Stimulated activated naive CD8-positive, alpha-beta T cell treated with anti-CD3 and anti-CD28 coated beads, Interleukin-15, amount 100 ng/mL, for 72 hours (primary cell): ENCODE measurements around the gene INO80C.

Source experiments
- ATAC-seq: fragments of 150-1000 bp; cut with Tn5 transposase; 2 replicates; pipeline ENCODE4 v1.10.0; 2021; ENCODE audit warnings: mild to moderate bottlenecking, moderate library complexity
- DNase-seq, 2 donors: peaks; one replicate each; pipeline ENCODE4 v3.0.0; 2021 to 2022
- H3K27ac Mint-ChIP-seq, 2 donors: one replicate each; pipeline ENCODE4 v1.8.0; 2022; ENCODE audit warnings: mild to moderate bottlenecking in 2 of 2, mixed read lengths in 2 of 2, moderate library complexity in 2 of 2
- H3K27me3 Mint-ChIP-seq: one replicate; pipeline ENCODE4 v1.8.0; 2022; ENCODE audit warnings: mixed read lengths
- H3K4me1 Mint-ChIP-seq: one replicate; pipeline ENCODE4 v1.8.0; 2022; ENCODE audit warnings: mild to moderate bottlenecking, mixed read lengths
- H3K4me3 Mint-ChIP-seq, 2 donors: one replicate each; pipeline ENCODE4 v1.8.0; 2022; ENCODE audit warnings: mild to moderate bottlenecking in 2 of 2, mixed read lengths in 2 of 2, moderate library complexity in 1 of 2
- H3K9me3 Mint-ChIP-seq, 2 donors: one replicate each; pipeline ENCODE4 v1.8.0; 2022; ENCODE audit warnings: mixed read lengths in 2 of 2

Gene INO80C

GRCh38 chr18:35516351-35516750 is 18.6 kb upstream of the INO80C start:
- Mint-ChIP-seq H3K4me3 (no peak overlapping the region), H3K27ac (no peak overlapping the region), H3K4me1 (peaks cover 9% of the 10 kb centered on the region), H3K27me3 (no peaks in the 10 kb centered on the region), H3K9me3 (no peaks in the 10 kb centered on the region)
- no peak for DNase-seq
- no peak for ATAC-seq

- Mint-ChIP-seq H3K27me3 (no peaks in the 10 kb centered on the region), H3K9me3 (no peaks in the 10 kb centered on the region), H3K4me1 (peaks cover 9% of the 10 kb centered on the region), H3K27ac (no peak overlapping the region), H3K4me3 (no peak overlapping the region)
- DNase-seq (no peak), ATAC-seq (no peak)
Observed at GRCh38 chr18:35515460-35516130, 17.8 kb upstream of the INO80C start.

DNA sequence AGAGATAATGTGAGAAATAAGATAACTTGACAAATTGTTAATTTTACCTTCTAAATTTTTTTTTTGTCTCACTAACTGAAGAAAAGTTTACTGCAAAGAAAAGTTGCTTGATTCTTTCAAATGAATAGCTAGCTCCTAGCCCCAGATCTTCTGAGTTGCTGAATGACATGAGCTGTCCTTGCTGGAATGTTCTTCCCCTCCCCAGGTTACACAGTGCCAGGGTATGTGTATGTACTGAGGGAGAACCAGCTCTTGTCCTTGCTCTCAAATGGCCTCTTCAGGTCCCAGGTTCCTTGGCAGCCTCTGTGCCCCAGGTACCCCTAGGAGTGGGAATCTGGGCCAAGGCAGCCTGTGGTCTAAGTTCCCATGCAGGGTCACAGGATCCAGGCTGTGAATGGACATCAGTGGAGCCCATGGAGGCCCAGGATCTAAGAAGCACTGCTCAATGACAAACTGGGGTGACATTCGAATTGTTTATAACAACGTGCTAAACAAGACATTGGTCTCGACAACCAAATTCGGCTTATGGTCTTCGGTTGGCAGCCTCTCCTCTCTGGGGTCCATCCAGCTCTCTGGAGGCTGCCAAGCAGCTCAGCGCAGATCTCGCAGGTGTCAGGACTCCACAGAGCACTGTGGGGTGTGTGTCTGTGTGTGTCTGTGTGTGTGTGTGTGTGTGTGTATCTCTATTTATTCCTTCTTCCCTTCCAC is 17.1 kb upstream of the INO80C start:
- no peak for ATAC-seq
- no peaks in the 10 kb centered on the region for H3K9me3 Mint-ChIP-seq

GRCh38 chr18:35514283-35514682 is 16.5 kb upstream of the INO80C start:
- peak overlapping the region in 1 of 2 donors; percentile 3 for H3K27ac Mint-ChIP-seq
- no peak for ATAC-seq
- no peak for DNase-seq
- no peaks in the 10 kb centered on the region for H3K9me3 Mint-ChIP-seq
- H3K27me3 Mint-ChIP-seq, result no peaks in the 10 kb centered on the region
- H3K4me1 Mint-ChIP-seq, result peaks cover 9% of the 10 kb centered on the region
- H3K4me3 Mint-ChIP-seq, result no peak overlapping the region

More for the DNA sequence above, 17.1 kb upstream of the INO80C start:
- Mint-ChIP-seq H3K27ac (no peak overlapping the region), H3K27me3 (no peaks in the 10 kb centered on the region), H3K4me1 (peaks cover 9% of the 10 kb centered on the region), H3K4me3 (no peak overlapping the region)
- DNase-seq, result no peak

DNA sequence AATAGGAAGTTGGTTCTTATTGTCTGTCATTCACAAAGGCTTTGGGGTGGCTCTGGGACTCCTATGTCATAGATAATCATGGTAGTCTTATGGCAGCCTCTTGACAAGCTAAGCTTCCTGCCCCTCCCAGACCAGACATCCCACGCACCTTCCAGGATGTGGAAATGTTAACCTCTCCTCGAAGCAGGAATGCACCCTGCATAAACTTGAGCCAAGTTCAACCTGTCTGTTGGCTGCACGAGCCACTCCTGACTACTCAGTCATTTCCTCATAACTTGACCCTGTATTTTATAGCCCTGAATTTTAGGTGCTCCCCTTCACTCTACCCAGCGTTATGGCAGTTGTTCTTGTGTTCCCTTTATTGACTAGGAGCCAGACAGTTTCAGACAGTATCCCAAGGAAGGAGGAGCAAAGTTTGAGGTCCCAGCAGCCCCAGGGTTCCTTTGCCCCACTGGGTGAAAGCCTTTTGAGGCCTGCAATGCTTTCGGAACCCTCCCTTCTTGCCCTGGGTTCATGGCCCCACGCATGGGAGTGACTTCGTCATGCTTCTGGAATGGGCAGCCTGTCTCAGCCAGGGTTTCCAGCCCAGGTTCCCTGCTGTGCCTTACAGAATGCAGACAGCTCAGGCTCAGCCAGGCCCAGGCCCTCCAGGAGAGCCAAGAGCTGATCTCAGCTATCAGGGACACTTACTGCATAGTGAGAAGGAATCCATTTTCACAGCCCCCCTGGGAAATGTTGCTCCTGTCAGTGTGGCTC is 15.6 kb upstream of the INO80C start:
- DNase-seq, result no peak
- H3K27ac Mint-ChIP-seq, result no peak overlapping the region
- no peaks in the 10 kb centered on the region for H3K27me3 Mint-ChIP-seq

GRCh38 chr18:35512761-35513160 is 15.0 kb upstream of the INO80C start:
- no peak overlapping the region for H3K4me3 Mint-ChIP-seq
- H3K27me3 Mint-ChIP-seq, result no peaks in the 10 kb centered on the region
- H3K4me1 Mint-ChIP-seq, result peaks cover 9% of the 10 kb centered on the region
- DNase-seq (no peak), ATAC-seq (no peak)
- H3K9me3 Mint-ChIP-seq, result no peaks in the 10 kb centered on the region
- H3K27ac Mint-ChIP-seq, result peak overlapping the region in 1 of 2 donors; percentile 19

More for the DNA sequence above, 15.6 kb upstream of the INO80C start:
- Mint-ChIP-seq H3K4me1 (peaks cover 9% of the 10 kb centered on the region), H3K9me3 (no peaks in the 10 kb centered on the region), H3K4me3 (no peak overlapping the region)
- ATAC-seq, result no peak

- peaks cover 9% of the 10 kb centered on the region for H3K4me1 Mint-ChIP-seq
- no peaks in the 10 kb centered on the region for H3K9me3 Mint-ChIP-seq
- no peak for DNase-seq
- no peak overlapping the region for H3K4me3 Mint-ChIP-seq
- no peaks in the 10 kb centered on the region for H3K27me3 Mint-ChIP-seq
- H3K27ac Mint-ChIP-seq, result no peak overlapping the region
- no peak for ATAC-seq
Observed at GRCh38 chr18:35511833-35512232, 14.1 kb upstream of the INO80C start.

- Mint-ChIP-seq H3K27ac (no peak overlapping the region), H3K27me3 (no peaks in the 10 kb centered on the region), H3K4me1 (peaks cover 9% of the 10 kb centered on the region), H3K4me3 (no peak overlapping the region), H3K9me3 (no peaks in the 10 kb centered on the region)
- no peak for DNase-seq
- ATAC-seq, result no peak
Observed at GRCh38 chr18:35511428-35511827, 13.7 kb upstream of the INO80C start.

GRCh38 chr18:35510076-35510651 is 12.4 kb upstream of the INO80C start:
- H3K4me1 Mint-ChIP-seq, result peaks cover under 1% of the 10 kb centered on the region
- H3K27me3 Mint-ChIP-seq, result no peaks in the 10 kb centered on the region
- no peaks in the 10 kb centered on the region for H3K9me3 Mint-ChIP-seq
- ATAC-seq (no peak), DNase-seq (no peak)
- H3K4me3 Mint-ChIP-seq, result no peak overlapping the region
- no peak overlapping the region for H3K27ac Mint-ChIP-seq

DNA sequence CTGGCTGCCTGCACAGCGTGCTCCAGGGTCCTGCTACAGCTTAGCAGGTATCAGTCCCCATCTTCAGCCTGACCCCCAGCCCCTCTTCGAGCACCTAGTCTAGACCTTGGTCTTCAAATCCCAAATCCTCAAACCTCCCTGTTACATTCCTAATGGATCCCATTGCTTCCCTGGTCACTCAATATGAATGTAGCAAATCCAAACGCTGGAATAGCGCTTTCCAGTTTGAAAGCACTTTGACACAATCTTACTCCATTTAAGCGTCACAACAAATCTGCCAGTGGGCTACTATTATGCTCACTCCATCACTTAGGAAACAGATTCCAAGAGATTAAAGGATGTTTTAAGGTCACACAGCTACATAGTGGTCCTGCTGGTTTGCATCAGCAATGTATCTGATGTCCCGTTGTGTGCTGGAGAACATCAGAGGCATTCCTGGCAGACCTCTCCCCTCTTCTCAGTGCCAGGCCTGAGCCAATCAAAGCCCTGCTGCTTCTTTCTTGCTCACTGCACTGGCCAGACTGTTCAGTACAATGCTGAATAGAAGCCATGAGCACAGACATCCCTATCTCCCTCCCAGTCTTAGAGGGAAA is 11.1 kb upstream of the INO80C start:
- Mint-ChIP-seq H3K27me3 (peaks cover 8% of the 10 kb centered on the region), H3K4me3 (no peak overlapping the region), H3K9me3 (no peaks in the 10 kb centered on the region), H3K27ac (no peak overlapping the region), H3K4me1 (no peaks in the 10 kb centered on the region)
- no peak for DNase-seq
- no peak for ATAC-seq

DNA sequence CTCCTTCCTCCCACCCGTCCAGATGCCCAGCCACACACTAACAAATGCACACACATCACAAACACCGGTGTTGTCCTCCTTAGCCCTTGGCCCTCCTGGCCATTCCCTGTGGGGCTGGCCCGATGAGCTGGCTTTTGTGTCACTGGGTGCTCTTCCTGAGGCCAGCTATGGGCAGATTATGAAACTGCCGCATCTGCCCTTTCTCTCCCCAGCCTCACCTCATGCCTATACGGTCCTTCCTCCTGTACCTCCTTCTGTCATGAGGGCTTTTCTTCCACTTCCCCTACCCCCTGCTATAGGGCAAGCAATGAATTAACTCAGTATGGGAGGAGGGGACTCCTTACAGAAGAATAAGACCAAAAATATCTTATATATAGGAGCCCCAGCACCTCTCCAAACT is 10.3 kb upstream of the INO80C start:
- Mint-ChIP-seq H3K4me3 (no peak overlapping the region), H3K4me1 (no peaks in the 10 kb centered on the region), H3K9me3 (no peaks in the 10 kb centered on the region), H3K27me3 (peaks cover 8% of the 10 kb centered on the region), H3K27ac (no peak overlapping the region)
- ATAC-seq (no peak), DNase-seq (no peak)

DNA sequence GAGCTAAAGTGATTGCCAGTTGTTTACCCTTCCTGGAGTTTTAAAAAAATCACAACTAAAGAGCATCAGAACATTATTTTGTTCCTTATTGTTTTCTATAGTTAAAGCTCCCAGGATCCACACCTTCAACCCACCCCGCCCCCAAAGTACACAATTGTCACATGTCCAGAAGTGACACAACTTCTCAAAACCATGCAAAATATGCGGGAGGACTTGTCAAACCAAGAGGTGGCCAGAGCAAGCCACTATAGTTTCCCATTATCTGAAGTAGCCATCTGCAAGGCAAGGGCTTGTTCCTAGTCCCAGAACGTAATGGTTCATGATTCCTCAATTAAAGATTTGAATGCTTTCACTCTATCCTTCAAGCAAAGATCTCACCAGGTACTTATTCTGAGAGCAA is 9.9 kb upstream of the INO80C start:
- no peaks in the 10 kb centered on the region for H3K9me3 Mint-ChIP-seq
- ATAC-seq (no peak), DNase-seq (no peak)
- no peak overlapping the region for H3K27ac Mint-ChIP-seq
- no peak overlapping the region for H3K4me3 Mint-ChIP-seq
- no peaks in the 10 kb centered on the region for H3K4me1 Mint-ChIP-seq
- H3K27me3 Mint-ChIP-seq, result peaks cover 8% of the 10 kb centered on the region

- H3K27ac Mint-ChIP-seq, result no peak overlapping the region
- no peak for DNase-seq
- no peaks in the 10 kb centered on the region for H3K4me1 Mint-ChIP-seq
- ATAC-seq, result no peak
- peaks cover 8% of the 10 kb centered on the region for H3K27me3 Mint-ChIP-seq
- no peaks in the 10 kb centered on the region for H3K9me3 Mint-ChIP-seq
- no peak overlapping the region for H3K4me3 Mint-ChIP-seq
Observed at GRCh38 chr18:35507192-35507591, 9.4 kb upstream of the INO80C start.

DNA sequence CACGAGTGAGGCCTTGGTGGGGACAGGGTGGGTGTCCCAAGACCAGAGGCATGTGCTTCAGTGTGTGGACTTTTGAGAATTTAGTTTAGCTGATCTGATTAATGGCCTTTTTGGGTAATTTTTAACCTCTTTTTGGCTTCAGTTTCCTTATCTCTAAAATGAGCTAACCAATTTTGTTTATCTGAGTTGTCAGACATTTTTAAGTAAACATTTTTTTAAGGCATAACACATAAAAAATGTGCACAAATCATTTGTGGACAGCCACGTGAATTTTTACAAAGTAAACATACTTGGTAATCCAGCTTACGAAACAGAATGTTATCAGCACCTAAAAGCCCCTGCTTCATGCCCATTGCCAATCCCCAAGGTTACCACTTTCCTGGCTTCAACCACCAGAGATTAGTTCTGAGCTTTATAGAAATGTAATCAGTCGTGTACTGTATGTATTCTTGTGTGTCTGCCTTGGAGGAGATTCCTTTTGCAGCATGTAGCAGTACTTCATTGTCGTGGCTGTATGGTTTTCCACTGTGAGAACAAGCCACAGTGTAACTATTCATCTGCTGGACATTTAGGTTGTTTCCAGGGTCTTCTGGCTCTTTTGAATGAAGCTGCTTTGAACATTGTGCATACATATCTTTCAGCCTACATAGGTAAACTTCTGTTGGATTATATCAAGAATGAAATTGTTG is 8.4 kb upstream of the INO80C start:
- Mint-ChIP-seq H3K27me3 (peaks cover 8% of the 10 kb centered on the region), H3K4me1 (no peaks in the 10 kb centered on the region), H3K27ac (no peak overlapping the region), H3K4me3 (no peak overlapping the region), H3K9me3 (no peaks in the 10 kb centered on the region)
- no peak for ATAC-seq
- no peak for DNase-seq

GRCh38 chr18:35504996-35505395 is 7.2 kb upstream of the INO80C start:
- H3K27me3 Mint-ChIP-seq, result peaks cover 8% of the 10 kb centered on the region
- H3K9me3 Mint-ChIP-seq, result no peaks in the 10 kb centered on the region
- H3K4me3 Mint-ChIP-seq, result no peak overlapping the region
- no peaks in the 10 kb centered on the region for H3K4me1 Mint-ChIP-seq
- no peak overlapping the region for H3K27ac Mint-ChIP-seq
- DNase-seq (no peak), ATAC-seq (no peak)
